Activated naive CD4-positive, alpha-beta T cell treated with anti-CD3 and anti-CD28 coated beads for 36 hours (primary cell): Measurements from ENCODE around the gene OSMR. TPM values are rescaled to one million over a fixed set of nuclear protein-coding genes. Genes with fewer than 3 reads are reported as not detected.

Source experiments
- CTCF ChIA-PET: fragments of 350-600 bp; sonication (Branson Sonifier 250); formaldehyde crosslinking; loops from one replicate; lab custom pipeline; 2021; ENCODE audit warnings: antibody characterized with exemption; lab: Charles Lee
- DNase-seq: peaks from one replicate; pipeline ENCODE4 v3.0.0-alpha.2; 2020
- H3K27ac Mint-ChIP-seq: one replicate; pipeline ENCODE4 v1.8.0; 2021; ENCODE audit warnings: mild to moderate bottlenecking, mixed read lengths
- H3K27me3 Mint-ChIP-seq: one replicate; pipeline ENCODE4 v1.8.0; 2021; ENCODE audit warnings: low read depth, mixed read lengths
- H3K36me3 Mint-ChIP-seq: one replicate; pipeline ENCODE4 v1.8.0; 2021; ENCODE audit warnings: low read depth, mixed read lengths
- H3K4me1 Mint-ChIP-seq: one replicate; pipeline ENCODE4 v1.8.0; 2021; ENCODE audit warnings: low read depth, mixed read lengths
- H3K4me3 Mint-ChIP-seq: one replicate; pipeline ENCODE4 v1.8.0; 2021; ENCODE audit warnings: mild to moderate bottlenecking, moderate library complexity, mixed read lengths
- H3K9me3 Mint-ChIP-seq: one replicate; pipeline ENCODE4 v1.8.0; 2021; ENCODE audit warnings: mixed read lengths
- intact Hi-C: fragments of 100-400 bp; cut with micrococcal nuclease; formaldehyde crosslinking; loops from one replicate; pipeline ENCODE4 v1.15.1; 2023
- total RNA-seq, 2 experiments: library from RNA; stranded (reverse); gene quantifications; one replicate each; pipeline ENCODE4 v1.2.3, GENCODE V29; 2021

OSMR gene
- total RNA-seq, 2 experiments from 2014 or later = 0.17 to 0.43 TPM

- H3K27me3 Mint-ChIP-seq = no peaks in the 10 kb centered on the region
- no peak overlapping the region for H3K27ac Mint-ChIP-seq
- DNase-seq = no peak
- intact Hi-C loops = no loop called here
- H3K4me1 Mint-ChIP-seq = no peaks in the 10 kb centered on the region
- CTCF ChIA-PET = no interaction called here
- H3K36me3 Mint-ChIP-seq = peaks cover 10% of the 10 kb centered on the region
- H3K9me3 Mint-ChIP-seq = no peaks in the 10 kb centered on the region
- no peak overlapping the region for H3K4me3 Mint-ChIP-seq
Measured at GRCh38 chr5:38938973-38939372, 93.2 kb downstream of the OSMR start.

- Mint-ChIP-seq H3K27me3 (no peaks in the 10 kb centered on the region), H3K4me1 (no peaks in the 10 kb centered on the region), H3K4me3 (no peak overlapping the region), H3K36me3 (peaks cover 16% of the 10 kb centered on the region), H3K27ac (no peak overlapping the region), H3K9me3 (no peaks in the 10 kb centered on the region)
- CTCF ChIA-PET = no interaction called here
- no peak for DNase-seq
- intact Hi-C loops = no loop called here
Measured at GRCh38 chr5:38940230-38940858, 94.5 kb downstream of the OSMR start.

- CTCF ChIA-PET = no interaction called here
- DNase-seq = no peak
- Mint-ChIP-seq H3K4me3 (no peak overlapping the region), H3K27ac (peak overlapping the region; percentile 13), H3K9me3 (no peaks in the 10 kb centered on the region), H3K4me1 (no peaks in the 10 kb centered on the region), H3K36me3 (peaks cover 17% of the 10 kb centered on the region), H3K27me3 (no peaks in the 10 kb centered on the region)
- intact Hi-C loops = no loop called here
Measured at GRCh38 chr5:38941912-38942311, 96.1 kb downstream of the OSMR start.

GRCh38 chr5:38944282-38944681 is 98.5 kb downstream of the OSMR start:
- DNase-seq = no peak
- Mint-ChIP-seq H3K9me3 (no peaks in the 10 kb centered on the region), H3K4me3 (no peak overlapping the region), H3K36me3 (peaks cover 14% of the 10 kb centered on the region), H3K27ac (no peak overlapping the region), H3K27me3 (no peaks in the 10 kb centered on the region), H3K4me1 (no peaks in the 10 kb centered on the region)
- intact Hi-C loops = no loop called here
- CTCF ChIA-PET = no interaction called here

GRCh38 chr5:38948501-38948900 is 102.7 kb downstream of the OSMR start:
- CTCF ChIA-PET = interaction anchor here (0.6 to 1.7 kb wide), 4 partner anchors 9 to 322 kb away, joined by 3 to 9 read pairs (median 3); no protein-coding TSS in a partner anchor
- peaks cover 14% of the 10 kb centered on the region for H3K36me3 Mint-ChIP-seq
- H3K4me3 Mint-ChIP-seq = no peak overlapping the region
- no peaks in the 10 kb centered on the region for H3K4me1 Mint-ChIP-seq
- DNase-seq = no peak
- intact Hi-C loops = no loop called here
- no peaks in the 10 kb centered on the region for H3K27me3 Mint-ChIP-seq
- no peak overlapping the region for H3K27ac Mint-ChIP-seq
- no peaks in the 10 kb centered on the region for H3K9me3 Mint-ChIP-seq

GRCh38 chr5:38953426-38954012 is 107.7 kb downstream of the OSMR start:
- CTCF ChIA-PET = no interaction called here
- no peaks in the 10 kb centered on the region for H3K9me3 Mint-ChIP-seq
- no peak overlapping the region for H3K27ac Mint-ChIP-seq
- intact Hi-C loops = no loop called here
- H3K27me3 Mint-ChIP-seq = no peaks in the 10 kb centered on the region
- H3K4me3 Mint-ChIP-seq = no peak overlapping the region
- H3K36me3 Mint-ChIP-seq = peaks cover 9% of the 10 kb centered on the region
- DNase-seq = no peak
- no peaks in the 10 kb centered on the region for H3K4me1 Mint-ChIP-seq

GRCh38 chr5:38961691-38962090 is 115.9 kb downstream of the OSMR start:
- intact Hi-C loops = no loop called here
- CTCF ChIA-PET = interaction anchor here (1.1 to 1.5 kb wide), 2 partner anchors 40 to 119 kb away, joined by 3 to 4 read pairs; no protein-coding TSS in a partner anchor
- H3K27ac Mint-ChIP-seq = no peak overlapping the region
- no peak for DNase-seq
- H3K27me3 Mint-ChIP-seq = no peaks in the 10 kb centered on the region
- H3K4me3 Mint-ChIP-seq = no peak overlapping the region
- H3K9me3 Mint-ChIP-seq = no peaks in the 10 kb centered on the region
- H3K36me3 Mint-ChIP-seq = peaks cover 11% of the 10 kb centered on the region
- no peaks in the 10 kb centered on the region for H3K4me1 Mint-ChIP-seq

- Mint-ChIP-seq H3K27me3 (no peaks in the 10 kb centered on the region), H3K4me1 (no peaks in the 10 kb centered on the region), H3K36me3 (peaks cover 8% of the 10 kb centered on the region), H3K4me3 (no peak overlapping the region), H3K27ac (no peak overlapping the region), H3K9me3 (no peaks in the 10 kb centered on the region)
- intact Hi-C loops = no loop called here
- CTCF ChIA-PET = no interaction called here
- DNase-seq = no peak
Measured at GRCh38 chr5:38968665-38969064, 122.9 kb downstream of the OSMR start.

GRCh38 chr5:38978036-38978435 is 132.2 kb downstream of the OSMR start:
- Mint-ChIP-seq H3K36me3 (peaks cover 9% of the 10 kb centered on the region), H3K4me3 (no peak overlapping the region), H3K9me3 (no peaks in the 10 kb centered on the region), H3K27me3 (no peaks in the 10 kb centered on the region), H3K4me1 (peaks cover 6% of the 10 kb centered on the region), H3K27ac (no peak overlapping the region)
- DNase-seq = no peak
- CTCF ChIA-PET = interaction anchor here (0.8 kb wide), 1 partner anchor 103 kb away, joined by 3 read pairs; no protein-coding TSS in a partner anchor
- intact Hi-C loops = no loop called here

GRCh38 chr5:38979535-38979934 is 133.7 kb downstream of the OSMR start:
- DNase-seq = no peak
- H3K27me3 Mint-ChIP-seq = no peaks in the 10 kb centered on the region
- peaks cover 2% of the 10 kb centered on the region for H3K4me1 Mint-ChIP-seq
- intact Hi-C loops = no loop called here
- peaks cover 6% of the 10 kb centered on the region for H3K36me3 Mint-ChIP-seq
- no peak overlapping the region for H3K27ac Mint-ChIP-seq
- H3K4me3 Mint-ChIP-seq = no peak overlapping the region
- H3K9me3 Mint-ChIP-seq = no peaks in the 10 kb centered on the region
- CTCF ChIA-PET = interaction anchor here (0.6 to 1.6 kb wide), 2 partner anchors 101 to 168 kb away, joined by 3 read pairs; no protein-coding TSS in a partner anchor

Other genes with a start within 250 kb of the OSMR start
- gene RICTOR, start 228.4 kb downstream of the OSMR start, total RNA-seq = 10 to 100 TPM; 25.0 to 26.1 TPM